Measurements from ENCODE around the gene CCNB3. TPM values are rescaled to one million over a fixed set of nuclear protein-coding genes. Genes with fewer than 3 reads are reported as not detected.
A peak's percentile ranks its signal among the peaks of the same experiment; 100 is the strongest.

CCNB3 gene, protein sequence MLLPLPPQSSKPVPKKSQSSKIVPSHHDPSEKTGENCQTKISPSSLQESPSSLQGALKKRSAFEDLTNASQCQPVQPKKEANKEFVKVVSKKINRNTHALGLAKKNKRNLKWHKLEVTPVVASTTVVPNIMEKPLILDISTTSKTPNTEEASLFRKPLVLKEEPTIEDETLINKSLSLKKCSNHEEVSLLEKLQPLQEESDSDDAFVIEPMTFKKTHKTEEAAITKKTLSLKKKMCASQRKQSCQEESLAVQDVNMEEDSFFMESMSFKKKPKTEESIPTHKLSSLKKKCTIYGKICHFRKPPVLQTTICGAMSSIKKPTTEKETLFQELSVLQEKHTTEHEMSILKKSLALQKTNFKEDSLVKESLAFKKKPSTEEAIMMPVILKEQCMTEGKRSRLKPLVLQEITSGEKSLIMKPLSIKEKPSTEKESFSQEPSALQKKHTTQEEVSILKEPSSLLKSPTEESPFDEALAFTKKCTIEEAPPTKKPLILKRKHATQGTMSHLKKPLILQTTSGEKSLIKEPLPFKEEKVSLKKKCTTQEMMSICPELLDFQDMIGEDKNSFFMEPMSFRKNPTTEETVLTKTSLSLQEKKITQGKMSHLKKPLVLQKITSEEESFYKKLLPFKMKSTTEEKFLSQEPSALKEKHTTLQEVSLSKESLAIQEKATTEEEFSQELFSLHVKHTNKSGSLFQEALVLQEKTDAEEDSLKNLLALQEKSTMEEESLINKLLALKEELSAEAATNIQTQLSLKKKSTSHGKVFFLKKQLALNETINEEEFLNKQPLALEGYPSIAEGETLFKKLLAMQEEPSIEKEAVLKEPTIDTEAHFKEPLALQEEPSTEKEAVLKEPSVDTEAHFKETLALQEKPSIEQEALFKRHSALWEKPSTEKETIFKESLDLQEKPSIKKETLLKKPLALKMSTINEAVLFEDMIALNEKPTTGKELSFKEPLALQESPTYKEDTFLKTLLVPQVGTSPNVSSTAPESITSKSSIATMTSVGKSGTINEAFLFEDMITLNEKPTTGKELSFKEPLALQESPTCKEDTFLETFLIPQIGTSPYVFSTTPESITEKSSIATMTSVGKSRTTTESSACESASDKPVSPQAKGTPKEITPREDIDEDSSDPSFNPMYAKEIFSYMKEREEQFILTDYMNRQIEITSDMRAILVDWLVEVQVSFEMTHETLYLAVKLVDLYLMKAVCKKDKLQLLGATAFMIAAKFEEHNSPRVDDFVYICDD (N-terminal part only)
- not detected in 2 replicates for total RNA-seq (2014; rRNA removed; shearing (Covaris generic))
- 0.04 and 0.29 TPM in 2 replicates for polyA plus RNA-seq (2016; fragmentation: Nextera tagmentation; extraction: Ambion mirVana)

DNA sequence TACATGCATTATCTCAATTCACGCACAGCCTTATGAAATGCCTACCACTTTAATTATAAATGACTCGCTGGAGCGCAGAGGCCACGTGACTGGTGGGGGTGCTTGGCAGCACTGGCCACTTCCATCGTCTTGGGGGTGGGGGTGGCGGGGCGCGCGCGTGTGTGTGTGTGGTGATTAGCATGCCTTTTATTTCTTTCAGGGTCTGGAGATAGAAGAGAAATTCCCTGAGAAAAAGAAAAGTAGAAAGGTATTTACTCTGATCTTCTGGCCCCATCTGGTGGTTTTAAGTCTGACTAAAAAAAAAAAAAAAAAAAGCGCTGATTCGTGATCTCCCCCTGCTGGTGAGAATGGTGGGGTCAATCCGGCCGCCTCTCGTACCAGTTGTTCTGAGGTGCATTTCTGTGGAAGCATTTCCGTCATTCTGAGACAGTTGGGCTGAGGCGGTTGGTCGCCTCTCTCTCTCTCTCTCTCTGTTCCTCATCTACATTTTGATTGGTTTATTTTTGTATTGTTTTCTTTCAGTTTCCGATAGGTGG lies at the start of gene CCNB3:
TSS of gene CCNB3 (plus strand) at position 402 of the 536 bp plus-strand sequence. CDS start 80,399 bp downstream, outside the sequence.
- H3K9me3 ChIP-seq (ENCODE audit: low read depth) = no peaks in the 10 kb centered on the region
- in situ Hi-C loops (cut with MboI) = no loop called here
- peak within 1 kb of the TSS; percentile 66 for H3K4me3 ChIP-seq
- no peak within 1 kb of the TSS for H3K27ac ChIP-seq
- no peaks in the 10 kb centered on the region for H3K36me3 ChIP-seq (ENCODE audit: low read depth)
- 0 to 1% methylated on average over 11 to 19 of the region's 19 CpGs for WGBS, 2 experiments (ENCODE audit: low coverage in 1 of 2, low lambda C conversion rate in 2 of 2, missing lambda C conversion rate in 2 of 2)
- TF ChIP-seq EZH2 (IDR thresholded peaks at IDR 0.05; ENCODE audit: insufficient read depth, poor library complexity, severe bottlenecking) (no peak), EZH2phosphoT487 (IDR thresholded peaks at IDR 0.05; ENCODE audit: insufficient read depth, low read depth) (no peak)
- no peaks in the 10 kb centered on the region for H3F3A ChIP-seq (ENCODE audit: insufficient read depth)
- H3K9ac ChIP-seq = peak within 1 kb of the TSS; percentile 63
- no peaks in the 10 kb centered on the region for H3K79me2 ChIP-seq (ENCODE audit: insufficient read depth)
- DNase-seq = peak; percentile 74
- no peaks in the 10 kb centered on the region for H3K9me2 ChIP-seq (ENCODE audit: insufficient read depth)
- peak within 1 kb of the TSS; percentile 88 for H2AFZ ChIP-seq
- no peaks in the 10 kb centered on the region for H3K27me3 ChIP-seq (replicated peaks; ENCODE audit: insufficient read depth)
- peak within 1 kb of the TSS; percentile 79 for H3K4me2 ChIP-seq (ENCODE audit: unreplicated experiment)
- 0 out of 2 replicates have a peak, but pooled peaks cover 2% of the 10 kb centered on the region for H3K4me1 ChIP-seq (ENCODE audit: insufficient read depth)
- no peaks in the 10 kb centered on the region for H4K20me1 ChIP-seq (ENCODE audit: insufficient read depth)

DNA sequence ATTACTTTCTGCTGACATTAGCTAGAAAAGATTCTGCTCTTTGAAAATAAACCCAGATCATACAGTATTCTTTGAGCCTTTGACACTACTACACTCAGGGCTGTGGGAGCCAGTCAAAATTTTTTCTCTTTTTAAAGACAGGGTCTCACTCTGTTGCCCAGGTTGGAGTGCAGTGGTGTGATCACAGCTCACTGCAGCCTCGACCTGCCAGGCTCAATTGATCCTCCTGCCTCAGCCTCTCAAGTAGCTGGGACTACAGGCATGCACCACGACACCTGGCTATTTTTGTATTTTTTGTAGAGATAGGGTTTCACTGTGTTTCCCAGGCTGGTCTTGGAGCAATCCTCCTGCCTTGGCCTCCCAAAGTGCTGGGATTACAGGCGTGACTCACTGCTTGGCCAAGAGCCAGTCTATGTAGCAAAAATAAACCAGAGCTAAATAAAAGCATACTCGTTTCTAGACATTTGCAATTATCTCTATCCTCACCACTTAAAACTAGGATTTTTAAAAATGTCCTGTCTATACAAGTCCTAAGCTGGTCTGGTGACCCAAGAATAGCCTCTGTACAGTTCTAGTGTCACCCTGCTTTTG lies 46.9 kb upstream of the CCNB3 start:
- no peaks in the 10 kb centered on the region for H3K36me3 ChIP-seq (ENCODE audit: low read depth)
- H3K79me2 ChIP-seq (ENCODE audit: insufficient read depth) = no peaks in the 10 kb centered on the region
- no peak overlapping the region for H3K4me3 ChIP-seq
- in situ Hi-C loops (cut with MboI) = no loop called here
- peak; percentile 25 for DNase-seq
- no peaks in the 10 kb centered on the region for H3K4me1 ChIP-seq (ENCODE audit: insufficient read depth)
- TF ChIP-seq EZH2 (IDR thresholded peaks at IDR 0.05; ENCODE audit: insufficient read depth, poor library complexity, severe bottlenecking) = no peak
- TF ChIP-seq EZH2phosphoT487 (IDR thresholded peaks at IDR 0.05; ENCODE audit: insufficient read depth, low read depth) = no peak
- H3F3A ChIP-seq (ENCODE audit: insufficient read depth) = no peaks in the 10 kb centered on the region
- H3K9me2 ChIP-seq (ENCODE audit: insufficient read depth) = no peaks in the 10 kb centered on the region
- WGBS, 2 experiments (ENCODE audit: low coverage in 1 of 2, low lambda C conversion rate in 2 of 2, missing lambda C conversion rate in 2 of 2) = 16 to 22% methylated on average over 4 of the region's 4 CpGs
- H3K9ac ChIP-seq = no peak overlapping the region
- no peak overlapping the region for H3K4me2 ChIP-seq (ENCODE audit: unreplicated experiment)
- no peaks in the 10 kb centered on the region for H3K9me3 ChIP-seq (ENCODE audit: low read depth)
- H2AFZ ChIP-seq = no peak overlapping the region
- H4K20me1 ChIP-seq (ENCODE audit: insufficient read depth) = no peaks in the 10 kb centered on the region
- no peaks in the 10 kb centered on the region; the same call in 1 of the 2 replicates for H3K27me3 ChIP-seq (replicated peaks; ENCODE audit: insufficient read depth)
- H3K27ac ChIP-seq = no peak overlapping the region

DNA sequence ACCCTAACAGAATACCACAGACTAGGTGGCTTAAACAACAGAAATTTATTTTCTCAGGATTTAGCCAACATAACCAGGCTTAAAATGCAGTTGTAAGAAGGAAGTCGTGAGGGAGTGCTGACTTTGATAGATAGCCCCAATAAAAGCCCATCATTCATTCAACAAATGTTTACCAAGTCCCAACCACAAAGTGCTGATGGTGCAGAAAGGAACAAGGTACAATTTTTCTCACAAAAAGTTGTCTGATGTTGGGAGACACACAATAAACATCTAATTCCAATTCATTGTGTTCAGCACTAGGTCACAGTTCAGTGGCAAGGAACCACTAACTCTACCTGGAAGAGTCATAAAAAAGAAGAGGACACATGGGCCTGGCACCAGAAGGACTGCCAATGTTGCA lies 46.0 kb upstream of the CCNB3 start:
- Histone ChIP-seq H3K9me3 (ENCODE audit: low read depth) (no peaks in the 10 kb centered on the region), H3K9ac (no peak overlapping the region), H4K20me1 (ENCODE audit: insufficient read depth) (no peaks in the 10 kb centered on the region), H3K4me2 (ENCODE audit: unreplicated experiment) (no peak overlapping the region), H3K9me2 (ENCODE audit: insufficient read depth) (no peaks in the 10 kb centered on the region), H3K79me2 (ENCODE audit: insufficient read depth) (no peaks in the 10 kb centered on the region), H3K36me3 (ENCODE audit: low read depth) (no peaks in the 10 kb centered on the region), H3F3A (ENCODE audit: insufficient read depth) (no peaks in the 10 kb centered on the region), H3K4me1 (ENCODE audit: insufficient read depth) (no peaks in the 10 kb centered on the region), H3K4me3 (no peak overlapping the region), H3K27ac (no peak overlapping the region), H3K27me3 (replicated peaks; ENCODE audit: insufficient read depth) (no peaks in the 10 kb centered on the region; the same call in 1 of the 2 replicates), H2AFZ (no peak overlapping the region)
- in situ Hi-C loops (cut with MboI) = no loop called here
- WGBS, 2 experiments (ENCODE audit: low coverage in 1 of 2, low lambda C conversion rate in 2 of 2, missing lambda C conversion rate in 2 of 2) = 0 to 13% methylated on average over 1 of the region's 1 CpG
- TF ChIP-seq EZH2phosphoT487 (IDR thresholded peaks at IDR 0.05; ENCODE audit: insufficient read depth, low read depth) = no peak
- TF ChIP-seq EZH2 (IDR thresholded peaks at IDR 0.05; ENCODE audit: insufficient read depth, poor library complexity, severe bottlenecking) = no peak
- no peak for DNase-seq

Measured in GM23248 (cell line).